ENCODE results near the gene DRC7.

DRC7 gene

GRCh38 chr16:57693550-57693949 is 1.1 kb upstream of the DRC7 start:
- H3K27ac ChIP-seq: no peak overlapping the region
- no peaks in the 10 kb centered on the region for H3K9me3 ChIP-seq (ENCODE audit: severe bottlenecking)
- no peaks in the 10 kb centered on the region for H3K27me3 ChIP-seq (ENCODE audit: insufficient read depth, low read depth, severe bottlenecking)
- no peak for DNase-seq
- no peak for TF ChIP-seq CTCF (IDR thresholded peaks at IDR 0.05; ENCODE audit: low read depth, low read length)
- no peak overlapping the region for H3K4me3 ChIP-seq (ENCODE audit: low read depth, low read length)
- no peaks in the 10 kb centered on the region for H3K36me3 ChIP-seq

- H3K27me3 ChIP-seq (ENCODE audit: insufficient read depth, low read depth, severe bottlenecking): no peaks in the 10 kb centered on the region
- H3K4me3 ChIP-seq (ENCODE audit: low read depth, low read length): no peak overlapping the region
- no peak for TF ChIP-seq CTCF (IDR thresholded peaks at IDR 0.05; ENCODE audit: low read depth, low read length)
- no peaks in the 10 kb centered on the region for H3K9me3 ChIP-seq (ENCODE audit: severe bottlenecking)
- no peaks in the 10 kb centered on the region for H3K36me3 ChIP-seq
- no peak overlapping the region; the same call in 1 of the 2 replicates for H3K27ac ChIP-seq
- no peak for DNase-seq
Measured at GRCh38 chr16:57694231-57694724, 328 bp upstream of the DRC7 start.

GRCh38 chr16:57695680-57696069 is 1.1 kb downstream of the DRC7 start:
- Histone ChIP-seq H3K36me3 (no peaks in the 10 kb centered on the region), H3K4me3 (ENCODE audit: low read depth, low read length) (no peak overlapping the region), H3K27ac (no peak overlapping the region), H3K27me3 (ENCODE audit: insufficient read depth, low read depth, severe bottlenecking) (no peaks in the 10 kb centered on the region), H3K9me3 (ENCODE audit: severe bottlenecking) (no peaks in the 10 kb centered on the region)
- TF ChIP-seq CTCF (IDR thresholded peaks at IDR 0.05; ENCODE audit: low read depth, low read length): no peak
- no peak for DNase-seq

GRCh38 chr16:57696240-57696639 is 1.6 kb downstream of the DRC7 start:
- H3K4me3 ChIP-seq (ENCODE audit: low read depth, low read length): no peak overlapping the region
- H3K9me3 ChIP-seq (ENCODE audit: severe bottlenecking): no peaks in the 10 kb centered on the region
- no peak overlapping the region for H3K27ac ChIP-seq
- no peak for DNase-seq
- TF ChIP-seq CTCF (IDR thresholded peaks at IDR 0.05; ENCODE audit: low read depth, low read length): no peak
- H3K36me3 ChIP-seq: no peaks in the 10 kb centered on the region
- H3K27me3 ChIP-seq (ENCODE audit: insufficient read depth, low read depth, severe bottlenecking): no peaks in the 10 kb centered on the region

- DNase-seq: no peak
- TF ChIP-seq CTCF (IDR thresholded peaks at IDR 0.05; ENCODE audit: low read depth, low read length): no peak
- no peaks in the 10 kb centered on the region for H3K9me3 ChIP-seq (ENCODE audit: severe bottlenecking)
- H3K27ac ChIP-seq: no peak overlapping the region
- no peak overlapping the region for H3K4me3 ChIP-seq (ENCODE audit: low read depth, low read length)
- no peaks in the 10 kb centered on the region for H3K36me3 ChIP-seq
- H3K27me3 ChIP-seq (ENCODE audit: insufficient read depth, low read depth, severe bottlenecking): no peaks in the 10 kb centered on the region
Measured at GRCh38 chr16:57697896-57698537, 3.4 kb downstream of the DRC7 start.

All from WERI-Rb-1 (cell line).